OCI-LY7 (cell line): ENCODE measurements around the gene SKP1. TPM values are rescaled to one million over a fixed set of nuclear protein-coding genes. Genes with fewer than 3 reads are reported as not detected.

Experiments used
- BruUV-seq: library from RNA; stranded (reverse); fragments of 400-500 nt; replicated peaks from 2 replicates; lab custom pipeline; 2021; lab: Mats Ljungman, UMichigan
- CTCF ChIA-PET: fragments of 300-600 bp; sonication (Branson Sonifier 250); formaldehyde crosslinking; loops from one replicate; lab custom pipeline; 2022; ENCODE audit warnings: antibody characterized with exemption; ENCODE audit not compliant: unreplicated experiment; lab: Charles Lee
- POLR2A ChIA-PET: fragments of 300-600 bp; sonication (Branson Sonifier 250); formaldehyde crosslinking; loops from one replicate; lab custom pipeline; 2022; ENCODE audit warnings: antibody characterized with exemption; lab: Charles Lee
- DNase-seq: peaks from one replicate; pipeline ENCODE4 v3.0.0-alpha.2; 2015; ENCODE audit warnings: low spot score
- H2AFZ ChIP-seq: fragments of 200-600 bp; sonication (generic), shearing (Covaris generic); 2 replicates; pipeline ENCODE4 v1.6.1; 2014; ENCODE audit warnings: mild to moderate bottlenecking, antibody characterized with exemption, low read length, moderate library complexity
- H3K27ac ChIP-seq: fragments of 200-600 bp; sonication (generic); 2 replicates; pipeline ENCODE4 v1.5.1; 2014; ENCODE audit warnings: mixed run types, low read depth, mild to moderate bottlenecking, moderate library complexity, low read length, inconsistent platforms; ENCODE audit not compliant: poor library complexity, severe bottlenecking
- H3K36me3 ChIP-seq: fragments of 200-600 bp; sonication (generic); 2 replicates; pipeline ENCODE4 v1.6.1; 2014; ENCODE audit warnings: mild to moderate bottlenecking, antibody characterized with exemption, low read length, moderate library complexity, mixed read lengths; ENCODE audit not compliant: insufficient read depth
- H3K4me1 ChIP-seq: fragments of 200-600 bp; sonication (generic); 2 replicates; pipeline ENCODE4 v1.5.1; 2014; ENCODE audit warnings: mild to moderate bottlenecking, low read length; ENCODE audit not compliant: insufficient read depth, poor library complexity, severe bottlenecking
- H3K4me2 ChIP-seq: fragments of 200-600 bp; sonication (generic); 2 replicates; pipeline ENCODE4 v1.6.1; 2014; ENCODE audit warnings: mild to moderate bottlenecking, low read length
- H3K4me3 ChIP-seq: fragments of 200-600 bp; sonication (generic); 2 replicates; pipeline ENCODE4 v1.5.1; 2014; ENCODE audit warnings: mild to moderate bottlenecking, low read depth, low read length; ENCODE audit not compliant: poor library complexity, severe bottlenecking
- H3K79me2 ChIP-seq: fragments of 200-600 bp; sonication (generic); 2 replicates; pipeline ENCODE4 v1.6.1; 2016; ENCODE audit warnings: low read depth, mild to moderate bottlenecking, low read length, moderate library complexity, mixed read lengths; ENCODE audit not compliant: insufficient read depth
- H3K9me2 ChIP-seq: fragments of 200-600 bp; sonication (generic); 2 replicates; pipeline ENCODE4 v1.6.1; 2016; ENCODE audit warnings: mild to moderate bottlenecking, low read length, mixed read lengths; ENCODE audit not compliant: insufficient read depth
- H3K9me3 ChIP-seq: fragments of 200-600 bp; sonication (generic); 2 replicates; pipeline ENCODE4 v1.6.1; 2014; ENCODE audit warnings: mild to moderate bottlenecking, mixed run types, low read length, mixed read lengths
- H4K20me1 ChIP-seq: fragments of 200-600 bp; sonication (generic); 2 replicates; pipeline ENCODE4 v1.6.1; 2014; ENCODE audit warnings: mild to moderate bottlenecking, antibody characterized with exemption, low read length, moderate library complexity, mixed read lengths; ENCODE audit not compliant: insufficient read depth
- EZH2phosphoT487 ChIP-seq: fragments of 200-600 bp; sonication (generic); IDR thresholded peaks from 2 replicates; pipeline ENCODE4 v1.6.1; 2018; ENCODE audit warnings: low read depth, borderline replicate concordance, mild to moderate bottlenecking, mixed run types, antibody characterized with exemption, low read length, moderate library complexity, mixed read lengths
- intact Hi-C: fragments of 100-400 bp; cut with micrococcal nuclease; formaldehyde crosslinking; loops from one replicate; pipeline ENCODE4 v1.10.0; 2022; ENCODE audit not compliant: unreplicated experiment
- microRNA-seq: library from miRNA; unstranded; fragments of <30 nt; microRNA quantifications from one replicate; pipeline ENCODE4 v1.2.0, GENCODE V29; 2022; ENCODE audit warnings: borderline replicate concordance
- small RNA-seq: library from RNA; depleted of rRNA; stranded (forward); fragments of <200 nt; gene quantifications from one replicate; pipeline ENCODE3, GENCODE V24; 2014
- total RNA-seq, 2 experiments: library from RNA; depleted of rRNA in 1 of 2; stranded (reverse); fragments of >200 nt in 1 of 2; shearing (Covaris generic) in 1 of 2; gene quantifications; 2 replicates each; pipeline ENCODE4 v1.2.3, GENCODE V29; 2014 to 2022
- TF ChIP-seq, protein P1 (sequence below): fragments of 200-600 bp; sonication (generic); conservative IDR thresholded peaks from 2 replicates; pipeline ENCODE4 v1.5.1; 2014; ENCODE audit warnings: mild to moderate bottlenecking, antibody characterized with exemption, low read length, moderate library complexity, mixed read lengths

Gene SKP1
- total RNA-seq, 2 experiments from 2014 or later = 129 to 204 TPM

DNA sequence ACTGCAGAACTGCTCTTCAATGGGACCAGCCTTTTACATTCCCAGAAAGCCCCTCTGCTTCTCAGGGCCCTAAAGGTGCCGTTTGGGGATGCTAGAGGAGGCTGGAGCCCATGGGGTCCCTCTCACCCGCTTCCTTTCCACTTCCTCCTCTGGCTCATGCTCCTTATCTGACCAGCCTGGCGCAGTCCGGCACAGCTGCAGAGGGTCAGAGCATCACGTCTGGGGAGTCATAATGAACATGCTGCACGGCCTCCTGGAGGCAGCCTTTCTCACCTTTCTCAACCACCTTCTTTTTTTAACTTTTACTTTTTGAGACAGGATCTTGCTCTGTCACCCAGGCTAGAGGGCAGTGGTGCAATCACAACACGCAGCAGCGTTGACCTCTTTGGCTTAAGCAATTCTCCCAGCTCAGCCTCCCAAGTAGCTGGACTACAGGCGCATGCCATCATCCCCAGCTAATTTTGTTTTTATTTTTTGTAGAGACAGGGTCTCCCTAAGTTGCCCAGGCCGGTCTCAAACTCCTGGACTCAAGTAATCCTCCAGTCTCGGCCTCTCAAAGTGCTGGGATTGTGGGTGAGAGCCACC, 77.4 kb downstream of the SKP1 start:
- no peaks in the 10 kb centered on the region for H3K36me3 ChIP-seq

More for the DNA sequence above, 77.4 kb downstream of the SKP1 start:
- H3K4me1 ChIP-seq = peaks cover 22% of the 10 kb centered on the region
- H3K4me3 ChIP-seq = no peak overlapping the region
- no TSS peak for BruUV-seq
- TF ChIP-seq, protein P1, sequence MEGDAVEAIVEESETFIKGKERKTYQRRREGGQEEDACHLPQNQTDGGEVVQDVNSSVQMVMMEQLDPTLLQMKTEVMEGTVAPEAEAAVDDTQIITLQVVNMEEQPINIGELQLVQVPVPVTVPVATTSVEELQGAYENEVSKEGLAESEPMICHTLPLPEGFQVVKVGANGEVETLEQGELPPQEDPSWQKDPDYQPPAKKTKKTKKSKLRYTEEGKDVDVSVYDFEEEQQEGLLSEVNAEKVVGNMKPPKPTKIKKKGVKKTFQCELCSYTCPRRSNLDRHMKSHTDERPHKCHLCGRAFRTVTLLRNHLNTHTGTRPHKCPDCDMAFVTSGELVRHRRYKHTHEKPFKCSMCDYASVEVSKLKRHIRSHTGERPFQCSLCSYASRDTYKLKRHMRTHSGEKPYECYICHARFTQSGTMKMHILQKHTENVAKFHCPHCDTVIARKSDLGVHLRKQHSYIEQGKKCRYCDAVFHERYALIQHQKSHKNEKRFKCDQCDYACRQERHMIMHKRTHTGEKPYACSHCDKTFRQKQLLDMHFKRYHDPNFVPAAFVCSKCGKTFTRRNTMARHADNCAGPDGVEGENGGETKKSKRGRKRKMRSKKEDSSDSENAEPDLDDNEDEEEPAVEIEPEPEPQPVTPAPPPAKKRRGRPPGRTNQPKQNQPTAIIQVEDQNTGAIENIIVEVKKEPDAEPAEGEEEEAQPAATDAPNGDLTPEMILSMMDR = 0 out of 2 replicates have a peak, but pooled peaks have one; percentile 24
- TF ChIP-seq EZH2phosphoT487 = no peak
- H4K20me1 ChIP-seq = no peaks in the 10 kb centered on the region
- no peak overlapping the region for H3K4me2 ChIP-seq
- peak; percentile 17 for DNase-seq
- intact Hi-C loops = no loop called here
- H3K9me2 ChIP-seq = no peaks in the 10 kb centered on the region
- no peaks in the 10 kb centered on the region for H3K9me3 ChIP-seq
- no peaks in the 10 kb centered on the region for H3K79me2 ChIP-seq
- peak overlapping the region; percentile 24; the same call in 1 of the 2 replicates for H2AFZ ChIP-seq
- POLR2A ChIA-PET = interaction anchor here (0.6 to 1.4 kb wide), 2 partner anchors 13 to 600 kb away, joined by 3 to 5 read pairs; no protein-coding TSS in a partner anchor
- CTCF ChIA-PET = interaction anchor here (1.1 kb wide), 1 partner anchor 60 kb away, joined by 3 read pairs; no protein-coding TSS in a partner anchor
- H3K27ac ChIP-seq = no peak overlapping the region

Small RNA genes within 50 kb of the gene (microRNA-seq; reads per million reads assigned to microRNA genes)
- gene MIR3661 = 7.6 reads per million, percentile 5 among the genes with 10 or more reads in this experiment

Small RNA genes within 50 kb of the gene (small RNA-seq; reads per million reads assigned to genes)
- not detected for gene MIR3661

Other genes starting within 250 kb of the SKP1 start
- 32.5 and 46.4 TPM in 2 replicates for gene C5orf15, start 208.3 kb downstream of the SKP1 start, total RNA-seq (2014; rRNA removed; shearing (Covaris generic))
- gene C5orf15, start 208.3 kb downstream of the SKP1 start, total RNA-seq (2022) = 32.2 and 39.2 TPM in 2 replicates
- 143 and 157 TPM in 2 replicates for gene VDAC1, start 172.0 kb downstream of the SKP1 start, total RNA-seq (2014; rRNA removed; shearing (Covaris generic))
- gene VDAC1, start 172.0 kb downstream of the SKP1 start, total RNA-seq (2022) = 247 and 253 TPM in 2 replicates
- gene TCF7, start 62.3 kb downstream of the SKP1 start, total RNA-seq (2014; rRNA removed; shearing (Covaris generic)) = 0.39 and 1.1 TPM in 2 replicates
- 0.97 and 1.9 TPM in 2 replicates for gene TCF7, start 62.3 kb downstream of the SKP1 start, total RNA-seq (2022)
- gene PPP2CA, start 49.1 kb upstream of the SKP1 start, total RNA-seq (2014; rRNA removed; shearing (Covaris generic)) = 132 and 144 TPM in 2 replicates
- 164 and 178 TPM in 2 replicates for gene PPP2CA, start 49.1 kb upstream of the SKP1 start, total RNA-seq (2022)
- gene CDKL3, start 190.2 kb upstream of the SKP1 start, total RNA-seq (2014; rRNA removed; shearing (Covaris generic)) = 0.57 and 0.70 TPM in 2 replicates
- gene CDKL3, start 190.2 kb upstream of the SKP1 start, total RNA-seq (2022) = 3.3 and 4.0 TPM in 2 replicates
- 7.6 and 26.4 TPM in 2 replicates for gene UBE2B, start 194.6 kb upstream of the SKP1 start, total RNA-seq (2014; rRNA removed; shearing (Covaris generic))
- 70.3 and 79.8 TPM in 2 replicates for gene UBE2B, start 194.6 kb upstream of the SKP1 start, total RNA-seq (2022)
- 40.5 and 47.8 TPM in 2 replicates for gene CDKN2AIPNL, start 234.9 kb upstream of the SKP1 start, total RNA-seq (2014; rRNA removed; shearing (Covaris generic))
- 45.7 and 45.8 TPM in 2 replicates for gene CDKN2AIPNL, start 234.9 kb upstream of the SKP1 start, total RNA-seq (2022)